Motor neuron (in vitro differentiated cells): Measurements from ENCODE around the gene KCNH1. TPM values are rescaled to one million over a fixed set of nuclear protein-coding genes. Genes with fewer than 3 reads are reported as not detected.

Source experiments
- ATAC-seq, 8 experiments: fragments of 200-7000 bp; cut with Tn5 transposase; replicated peaks in 6 of 8; 2 replicates each; pipeline ENCODE4 v1.8.0; 2021; ENCODE audit warnings: mild to moderate bottlenecking in 8 of 8, moderate library complexity in 8 of 8
- H3K27ac ChIP-seq, 2 donors: fragments of 250-450 bp; sonication (Bioruptor Pico); 2 replicates each; pipeline ENCODE4 v1.9.0; 2021; ENCODE audit warnings: antibody characterized with exemption in 2 of 2, mild to moderate bottlenecking in 2 of 2, moderate library complexity in 1 of 2
- H3K4me1 ChIP-seq, 2 donors: fragments of 250-450 bp; sonication (Bioruptor Pico); replicated peaks in 1 of 2; 2 replicates each; pipeline ENCODE4 v1.6.1; 2021; ENCODE audit warnings: antibody characterized with exemption in 2 of 2, mild to moderate bottlenecking in 2 of 2, moderate library complexity in 1 of 2
- H3K4me3 ChIP-seq, 5 donors: fragments of 250-450 bp; sonication (Bioruptor Pico); 2 replicates each; pipeline ENCODE4 v1.9.0; 2021; ENCODE audit warnings: antibody characterized with exemption in 5 of 5, mild to moderate bottlenecking in 5 of 5, moderate library complexity in 4 of 5
- WGBS, 10 experiments: fragments of 450-650 bp; shearing (Covaris generic); methylation state at CpG; one replicate each; pipeline ENCODE4 v1.0.0; 2022; 5-methylcytosine and 5-hydroxymethylcytosine counted together
- in situ Hi-C, 9 experiments: fragments of 400-800 bp; cut with MboI; loops; one replicate each; pipeline ENCODE4 v1.15.0; 2021; ENCODE audit warnings: low sequenced_read_pairs in 9 of 9, low pct_unique_long_range_greater_than_20kb in 2 of 9; ENCODE audit not compliant: unreplicated experiment in 9 of 9
- total RNA-seq, 8 experiments: library from RNA; unstranded; fragments of 300-600 nt; gene quantifications; 2 replicates each; pipeline versions ENCODE4 v1.2.3 to v1.2.4, GENCODE V29; 2022

Gene KCNH1
- total RNA-seq, 8 experiments from 2014 or later, result 1.2 to 22.5 (median 6.2) TPM

DNA sequence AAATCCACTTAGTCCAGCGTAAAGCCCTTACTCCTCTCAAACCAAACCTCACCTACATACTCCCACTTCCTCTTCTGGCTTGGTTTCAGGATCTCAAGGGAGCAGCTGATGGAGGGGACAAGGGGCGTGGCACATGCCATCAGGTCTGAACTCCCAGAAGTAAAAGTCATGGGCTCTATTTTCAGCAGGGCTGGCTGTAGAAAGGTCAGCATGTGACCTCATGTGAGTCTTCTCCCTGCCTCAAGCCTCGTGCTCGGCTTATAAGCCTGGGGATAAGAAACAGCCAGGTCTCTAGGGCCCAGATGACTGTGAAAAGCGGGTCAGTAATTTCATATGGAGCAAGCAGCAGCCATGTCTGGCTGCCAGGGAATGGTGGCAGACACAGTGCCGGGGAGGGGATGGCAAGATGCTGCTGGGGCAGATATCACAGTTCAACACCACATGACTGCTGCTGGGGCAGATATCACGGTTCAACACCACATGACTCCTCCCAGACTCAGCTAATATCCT lies 227.9 kb downstream of the KCNH1 start:
- WGBS, 10 experiments, result 0 to 100% (median 68%) methylated on average over 1 to 7 of the region's 7 CpGs; no CpG with 5 or more reads in 2 of the 10 experiments
- in situ Hi-C loops, result loop anchor here in 1 of 9 experiments (25.0 kb wide), 1 partner anchor 319 kb away; no protein-coding TSS in a partner anchor
- peak overlapping the region in 1 of 2 donors; percentile 9 for H3K27ac ChIP-seq

DNA sequence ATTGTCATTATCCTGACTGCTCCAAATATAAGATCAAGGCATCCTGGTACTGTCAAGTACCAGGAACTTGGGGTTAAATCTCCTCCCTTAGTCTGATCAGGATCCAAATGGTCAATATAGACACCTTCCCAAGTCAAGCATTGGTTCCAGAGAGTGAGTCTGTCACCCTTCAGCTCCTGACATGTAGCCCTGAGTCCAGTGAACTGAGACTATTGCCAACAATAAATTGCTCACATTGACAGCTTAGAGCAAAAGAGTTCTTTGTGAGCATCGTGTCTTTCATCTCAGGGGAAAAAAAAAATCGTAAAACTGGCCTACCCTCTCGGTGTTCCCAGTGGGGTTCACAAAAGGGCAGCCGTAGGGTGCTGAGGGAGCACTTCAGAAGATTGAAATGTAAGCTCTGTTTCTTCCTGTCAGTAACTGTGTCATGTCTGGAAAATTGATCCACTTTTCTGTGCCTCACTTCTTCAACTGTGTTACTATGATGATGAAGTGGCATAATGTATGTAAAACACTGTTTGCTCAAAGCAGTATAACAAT lies 228.5 kb downstream of the KCNH1 start:
- peaks cover 27 to 28% of the 10 kb centered on the region in 2 donors for H3K4me1 ChIP-seq
- H3K4me3 ChIP-seq, result no peak overlapping the region
- no peak overlapping the region for H3K27ac ChIP-seq
- 8 to 49% (median 36%) methylated on average over 2 to 4 of the region's 4 CpGs; no CpG with 5 or more reads in 3 of the 10 experiments for WGBS, 10 experiments
- ATAC-seq, result peak in 4 of 8 experiments; percentile 10 to 59 (median 54)
- in situ Hi-C loops, result loop anchor here in 1 of 9 experiments (25.0 kb wide), 1 partner anchor 318 kb away; no protein-coding TSS in a partner anchor

More for the DNA sequence above, 227.9 kb downstream of the KCNH1 start:
- no peak overlapping the region for H3K4me3 ChIP-seq
- ATAC-seq, result peak in 6 of 8 experiments; percentile 58 to 78 (median 69)
- peaks cover 27 to 28% of the 10 kb centered on the region in 2 donors for H3K4me1 ChIP-seq

- in situ Hi-C loops, result loop anchor here in 1 of 9 experiments (25.0 kb wide), 1 partner anchor 315 kb away; no protein-coding TSS in a partner anchor
- no peak for ATAC-seq
- WGBS, 10 experiments, result 38 to 100% (median 79%) methylated on average over 1 to 6 of the region's 8 CpGs; no CpG with 5 or more reads in 3 of the 10 experiments
- Histone ChIP-seq H3K4me3 (no peak overlapping the region), H3K4me1 (peaks cover 12 to 15% of the 10 kb centered on the region in 2 donors), H3K27ac (no peak overlapping the region)
These were observed 231.8 kb downstream of the KCNH1 start for GRCh38 chr1:210901981-210902770.

GRCh38 chr1:210900820-210901219 lies 233.1 kb downstream of the KCNH1 start:
- no peak for ATAC-seq
- in situ Hi-C loops, result loop anchor here in 1 of 9 experiments (25.0 kb wide), 1 partner anchor 314 kb away; no protein-coding TSS in a partner anchor
- H3K27ac ChIP-seq, result no peak overlapping the region
- H3K4me3 ChIP-seq, result no peak overlapping the region
- WGBS, 10 experiments, result 8 to 80% (median 38%) methylated on average over 1 to 2 of the region's 2 CpGs; no CpG with 5 or more reads in 2 of the 10 experiments
- peaks cover 6 to 7% of the 10 kb centered on the region in 2 donors for H3K4me1 ChIP-seq

DNA sequence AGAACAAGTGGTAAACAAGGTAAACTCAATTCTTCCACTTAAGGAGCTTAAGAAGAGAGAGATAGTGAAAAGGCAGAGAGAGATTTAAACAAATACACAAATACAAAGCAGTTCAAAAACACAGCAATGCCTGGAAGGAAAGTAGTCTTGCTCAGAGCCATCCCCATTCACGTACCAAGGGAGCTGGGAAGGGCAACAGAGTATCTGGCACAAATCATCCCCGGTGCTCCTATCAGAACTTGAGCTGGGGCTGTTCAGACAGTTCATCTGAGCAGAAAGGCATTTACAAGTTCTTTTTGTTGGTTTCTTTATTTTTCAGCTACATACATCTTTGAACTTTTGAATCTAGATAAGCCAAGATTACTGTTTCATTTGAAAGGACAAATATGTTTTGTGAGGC lies 233.9 kb downstream of the KCNH1 start:
- WGBS, 10 experiments, result 10 to 100% (median 65%) methylated on average over 1 to 2 of the region's 2 CpGs; no CpG with 5 or more reads in 2 of the 10 experiments
- no peak for ATAC-seq
- in situ Hi-C loops, result loop anchor here in 1 of 9 experiments (25.0 kb wide), 1 partner anchor 313 kb away; no protein-coding TSS in a partner anchor
- no peak overlapping the region for H3K4me3 ChIP-seq
- no peak overlapping the region for H3K27ac ChIP-seq
- no peaks in the 10 kb centered on the region for H3K4me1 ChIP-seq

- H3K27ac ChIP-seq, result no peak overlapping the region
- H3K4me1 ChIP-seq, result no peaks in the 10 kb centered on the region
- 0 to 100% (median 66%) methylated on average over 1 to 2 of the region's 2 CpGs for WGBS, 10 experiments
- no peak overlapping the region for H3K4me3 ChIP-seq
- ATAC-seq, result no peak
- in situ Hi-C loops, result loop anchor here in 1 of 9 experiments (25.0 kb wide), 1 partner anchor 312 kb away; no protein-coding TSS in a partner anchor
These were observed 234.3 kb downstream of the KCNH1 start for GRCh38 chr1:210899676-210900075.

DNA sequence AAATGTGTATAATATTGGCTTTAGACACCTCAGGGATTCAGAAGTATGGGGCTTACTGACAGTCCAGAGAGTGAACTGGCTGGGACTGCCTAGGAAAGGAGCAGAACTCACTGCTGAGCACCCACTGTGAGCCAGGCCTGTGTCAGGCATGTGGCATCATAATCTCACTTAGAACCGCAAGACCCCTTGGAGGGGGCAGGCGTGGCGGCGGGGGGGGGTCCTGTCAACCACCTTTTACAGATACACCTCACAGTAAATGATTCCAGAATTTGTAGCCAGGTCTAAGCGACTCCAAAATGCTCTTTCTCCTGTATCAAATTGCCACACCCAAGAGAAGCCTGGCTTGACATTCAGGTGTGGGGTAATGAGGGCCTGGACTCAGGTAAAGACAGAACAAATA lies 235.5 kb downstream of the KCNH1 start:
- in situ Hi-C loops, result no loop called here
- WGBS, 10 experiments, result 0 to 77% (median 41%) methylated on average over 1 to 5 of the region's 5 CpGs; no CpG with 5 or more reads in 4 of the 10 experiments
- Histone ChIP-seq H3K4me1 (no peaks in the 10 kb centered on the region), H3K27ac (no peak overlapping the region), H3K4me3 (no peak overlapping the region)
- no peak for ATAC-seq

- WGBS, 10 experiments, result 23 to 73% (median 57%) methylated on average over 1 to 2 of the region's 2 CpGs; no CpG with 5 or more reads in 5 of the 10 experiments
- Histone ChIP-seq H3K4me3 (no peak overlapping the region), H3K4me1 (no peaks in the 10 kb centered on the region), H3K27ac (no peak overlapping the region)
- peak in 6 of 8 experiments; percentile 51 to 92 (median 72) for ATAC-seq
- in situ Hi-C loops, result no loop called here
These were observed 250.1 kb downstream of the KCNH1 start for GRCh38 chr1:210883821-210884220.

- in situ Hi-C loops, result no loop called here
- Histone ChIP-seq H3K4me3 (no peak overlapping the region), H3K4me1 (no peaks in the 10 kb centered on the region), H3K27ac (peak overlapping the region in 1 of 2 donors; percentile 18)
- ATAC-seq, result peak in 5 of 8 experiments; percentile 35 to 90 (median 39)
- WGBS, 10 experiments, result 21 to 85% (median 71%) methylated on average over 3 to 8 of the region's 8 CpGs
These were observed 251.3 kb downstream of the KCNH1 start for GRCh38 chr1:210882414-210883221.

DNA sequence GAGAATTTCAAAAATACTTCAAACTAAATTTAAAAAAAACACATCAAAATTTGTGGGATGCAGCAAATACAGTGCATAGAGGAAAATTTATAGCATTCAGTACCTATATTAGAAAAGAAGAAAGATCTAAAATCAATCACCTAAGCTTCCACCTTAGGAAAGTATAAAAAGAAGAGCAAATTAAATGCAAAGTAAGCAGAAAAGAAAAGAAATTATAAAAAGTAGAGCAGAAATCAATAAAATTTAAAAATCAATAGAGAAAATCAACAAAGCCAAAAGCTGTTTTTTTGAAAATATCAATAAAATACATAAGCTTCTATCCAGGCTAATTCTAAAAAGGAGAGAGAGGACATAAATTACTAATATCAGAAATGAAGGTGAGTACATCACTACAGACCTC lies 255.4 kb downstream of the KCNH1 start:
- no peak for ATAC-seq

DNA sequence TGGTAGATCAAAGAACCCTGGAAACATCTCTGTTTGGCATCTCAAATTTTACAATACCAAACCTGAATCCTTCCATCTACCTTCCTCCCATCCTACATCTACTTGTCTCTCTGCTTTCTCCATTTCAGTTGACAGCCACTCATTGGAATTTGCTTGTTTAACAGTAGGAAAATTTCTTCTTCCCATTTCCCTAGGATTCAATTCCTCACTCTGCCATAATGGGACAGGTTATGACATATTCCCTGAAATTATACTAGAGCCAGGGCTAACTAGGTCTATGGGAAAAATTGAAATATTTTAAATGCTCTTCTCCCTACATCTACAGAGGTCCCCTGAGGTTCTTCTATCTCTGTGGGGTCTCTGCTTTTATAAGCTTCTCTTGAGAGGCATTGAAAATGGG lies 257.7 kb downstream of the KCNH1 start:
- Histone ChIP-seq H3K27ac (no peak overlapping the region), H3K4me3 (no peak overlapping the region), H3K4me1 (no peaks in the 10 kb centered on the region)
- in situ Hi-C loops, result no loop called here
- no peak for ATAC-seq

More for the DNA sequence above, 255.4 kb downstream of the KCNH1 start:
- Histone ChIP-seq H3K4me1 (no peaks in the 10 kb centered on the region), H3K4me3 (no peak overlapping the region), H3K27ac (no peak overlapping the region)
- in situ Hi-C loops, result no loop called here

- peak in 2 of 8 experiments; percentile 48 for ATAC-seq
- Histone ChIP-seq H3K4me3 (no peak overlapping the region), H3K4me1 (no peaks in the 10 kb centered on the region), H3K27ac (no peak overlapping the region)
- whole genome bisulfite sequencing, 10 experiments, result 0 to 90% (median 57%) methylated on average over 1 to 2 of the region's 2 CpGs
- in situ Hi-C loops, result no loop called here
These were observed 267.4 kb downstream of the KCNH1 start for GRCh38 chr1:210866532-210866931.
